HG03103 (cell line): ENCODE measurements around the gene BPIFB6.

ENCODE experiments used
- ATAC-seq: cut with Tn5 transposase; IDR thresholded peaks from one replicate; pipeline ENCODE4 v1.9.1; 2021; ENCODE audit warnings: low read depth; ENCODE audit not compliant: unreplicated experiment

BPIFB6 gene

GRCh38 chr20:33031531-33031930 is at the start of gene BPIFB6:
Gene BPIFB6 (plus strand): TSS chr20:33031648. CDS start chr20:33031648, 0 bp downstream.
- ATAC-seq = no peak

- ATAC-seq = no peak
Observed at GRCh38 chr20:32982617-32983458, 48.6 kb upstream of the BPIFB6 start.

- no peak for ATAC-seq
Observed at GRCh38 chr20:32983459-32984112, 47.9 kb upstream of the BPIFB6 start.

DNA sequence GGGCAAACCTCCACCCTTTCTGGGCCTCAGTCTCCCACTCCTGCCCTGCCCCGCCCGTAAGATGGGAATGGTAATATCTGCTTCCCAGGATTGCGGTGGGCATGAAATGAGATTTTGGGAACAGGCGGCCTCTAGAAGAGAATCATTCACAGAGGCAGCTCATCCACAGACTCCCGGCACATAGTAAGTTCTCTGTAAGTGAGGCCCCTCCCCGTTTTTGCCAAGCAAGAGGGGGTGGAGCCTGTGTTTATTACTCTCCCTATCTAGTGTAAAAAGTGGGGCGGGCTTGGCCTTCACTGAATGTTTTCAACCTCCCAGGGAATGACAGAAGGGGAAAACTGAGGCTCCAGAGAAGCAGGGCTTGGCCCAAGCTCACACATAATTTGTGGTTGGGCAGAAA is 47.3 kb upstream of the BPIFB6 start:
- no peak for ATAC-seq

- ATAC-seq = no peak
Observed at GRCh38 chr20:32984631-32985354, 46.7 kb upstream of the BPIFB6 start.

DNA sequence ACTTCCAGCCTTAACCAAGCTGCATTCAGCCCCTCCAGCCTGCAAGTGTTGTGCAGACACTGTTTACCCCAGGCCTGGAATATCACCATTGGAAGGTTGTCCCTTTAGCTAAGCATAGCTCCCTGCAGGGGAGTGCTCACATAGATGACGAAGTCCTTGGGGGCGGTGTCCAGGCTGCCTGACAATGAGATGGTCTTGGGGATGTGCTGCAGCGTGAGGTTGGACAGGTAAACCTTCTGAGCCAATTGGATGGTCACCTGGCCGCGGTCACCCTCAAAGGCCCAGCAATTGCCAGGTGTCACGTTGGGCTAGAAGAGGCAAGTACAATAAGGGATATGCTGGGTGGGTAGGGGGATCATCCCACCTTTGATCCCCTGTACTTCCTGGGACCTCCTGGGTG is 45.9 kb upstream of the BPIFB6 start:
- ATAC-seq = no peak

GRCh38 chr20:32986331-32986966 is 45.0 kb upstream of the BPIFB6 start:
- no peak for ATAC-seq

DNA sequence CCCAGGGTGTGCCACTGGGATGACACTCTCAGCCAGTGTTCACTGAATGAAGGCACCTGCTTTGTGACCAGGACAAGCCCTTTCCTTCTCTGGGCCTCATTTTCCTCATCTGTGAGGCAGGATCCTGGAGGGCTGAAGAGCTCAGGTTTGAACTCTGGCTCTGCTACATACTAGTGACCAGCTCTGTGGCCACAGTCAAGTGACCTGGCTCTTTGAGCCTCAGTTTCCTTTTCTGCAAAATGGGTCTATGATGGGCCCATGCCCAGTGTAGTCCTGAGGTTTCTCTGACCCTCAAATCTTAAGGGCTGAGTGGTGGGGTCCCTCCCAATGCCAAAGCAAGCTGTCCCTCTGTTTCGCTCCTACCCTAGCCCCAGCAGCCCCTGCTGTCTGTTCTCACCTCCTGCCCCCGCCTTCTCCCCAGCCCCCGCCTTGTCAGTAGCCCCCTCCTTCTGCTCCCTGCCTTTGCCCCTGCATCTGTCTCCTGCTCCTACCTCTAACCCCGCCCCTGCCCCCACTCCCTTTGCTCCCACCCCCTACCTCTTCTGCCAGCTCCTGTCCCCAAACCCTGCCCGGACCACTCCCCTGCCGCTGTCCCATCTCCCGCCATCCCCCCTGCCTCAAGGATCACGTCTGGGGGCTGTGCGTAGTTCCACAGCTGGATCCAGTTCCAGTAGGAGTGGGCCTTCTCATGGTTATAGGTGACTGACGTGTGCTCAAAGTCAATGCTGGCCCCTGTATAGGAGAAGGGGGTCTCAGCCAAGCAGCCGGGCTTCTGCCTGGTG is 44.2 kb upstream of the BPIFB6 start:
- ATAC-seq = no peak

GRCh38 chr20:32988008-32988407 is 43.4 kb upstream of the BPIFB6 start:
- no peak for ATAC-seq

DNA sequence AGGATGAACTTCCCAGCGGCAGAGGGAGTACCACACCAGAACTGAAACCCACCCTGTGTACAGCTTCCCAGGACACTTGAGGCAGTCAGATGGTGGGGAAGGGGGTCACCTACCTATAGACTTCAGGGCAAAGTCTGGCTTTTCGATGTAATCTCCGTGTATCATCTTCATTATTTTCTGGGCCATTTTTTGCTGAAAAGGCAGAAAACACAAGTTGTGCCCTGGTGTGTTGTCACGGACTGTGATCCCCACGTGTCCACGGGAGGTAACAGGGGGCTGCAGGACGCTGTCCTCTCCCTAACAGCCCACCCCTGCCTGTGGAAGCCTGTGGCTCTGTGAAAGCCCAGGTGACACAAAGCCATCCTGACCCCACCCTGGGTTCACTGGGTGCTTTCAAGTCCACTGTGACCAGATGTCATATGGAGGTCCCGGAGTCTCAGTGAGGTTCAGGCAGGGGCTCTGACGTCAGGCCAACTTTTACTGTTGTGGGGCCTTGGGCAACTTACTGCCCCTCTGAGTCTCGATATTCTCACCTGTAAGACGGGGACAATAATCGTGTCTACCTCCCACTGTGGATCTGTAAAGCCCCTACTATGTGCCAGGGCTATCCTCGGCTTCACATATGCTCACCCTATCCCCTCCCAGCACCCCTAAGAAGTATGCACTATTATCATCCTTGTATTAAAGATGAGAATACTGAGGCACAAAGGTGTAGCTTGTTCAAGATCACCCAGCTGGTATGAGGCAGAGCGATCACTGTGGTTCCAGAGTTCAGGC is 41.8 kb upstream of the BPIFB6 start:
- no peak for ATAC-seq

GRCh38 chr20:32990426-32990825 is 41.0 kb upstream of the BPIFB6 start:
- no peak for ATAC-seq

- no peak for ATAC-seq
Observed at GRCh38 chr20:32991383-32991782, 40.1 kb upstream of the BPIFB6 start.

GRCh38 chr20:32991792-32992641 is 39.4 kb upstream of the BPIFB6 start:
- ATAC-seq = no peak

GRCh38 chr20:32993496-32994050 is 37.9 kb upstream of the BPIFB6 start:
- no peak for ATAC-seq

DNA sequence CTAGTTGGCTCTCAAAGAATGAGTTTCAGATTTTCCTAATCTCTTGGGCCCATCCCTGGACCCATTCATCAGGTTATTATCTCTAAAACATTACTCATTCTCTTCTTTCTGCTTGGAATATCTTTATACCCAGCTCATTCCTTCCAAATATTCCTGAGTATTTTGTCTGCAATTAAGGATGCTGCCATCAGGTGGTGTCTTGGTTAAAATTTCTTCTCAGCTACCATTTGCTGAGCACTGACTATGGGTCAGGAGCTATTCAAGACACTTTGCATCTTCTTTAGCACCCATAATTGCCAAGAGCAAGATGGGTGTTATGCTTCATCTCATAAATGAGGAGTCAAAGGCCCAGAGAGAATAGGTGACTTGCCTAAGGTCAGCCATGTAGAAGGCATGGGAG is 35.6 kb upstream of the BPIFB6 start:
- no peak for ATAC-seq

GRCh38 chr20:32997431-32997830 is 34.0 kb upstream of the BPIFB6 start:
- no peak for ATAC-seq

DNA sequence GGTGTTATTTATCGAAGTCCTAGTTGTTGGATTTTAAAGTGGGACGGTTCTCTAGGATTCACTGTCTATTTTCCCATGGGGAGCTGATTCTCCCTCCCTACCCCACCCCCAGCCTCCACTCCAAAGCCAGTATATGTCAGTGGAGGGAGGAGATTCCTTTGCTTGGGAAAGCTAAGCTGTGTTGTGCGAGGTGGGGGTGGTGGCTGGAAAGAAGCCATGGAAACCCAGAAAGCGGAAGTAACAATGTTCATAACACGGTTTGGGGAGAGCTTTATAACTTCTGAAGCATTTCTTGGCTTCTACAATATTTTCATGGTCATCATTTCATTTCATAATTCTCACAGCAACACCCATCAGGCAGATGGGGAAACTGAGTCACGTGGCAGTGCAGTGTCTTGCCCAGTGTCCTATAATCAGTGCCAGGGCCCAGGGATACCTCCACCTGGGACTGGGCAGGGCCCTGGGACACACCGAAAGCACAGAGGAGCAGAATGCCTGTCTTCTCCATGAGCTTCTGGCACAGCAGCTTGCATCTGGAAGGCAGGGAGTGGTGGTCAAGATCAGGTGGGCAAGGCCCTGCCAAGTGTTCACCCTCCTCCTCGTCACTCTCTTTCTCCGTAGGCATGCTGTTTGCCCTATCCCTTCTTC is 31.7 kb upstream of the BPIFB6 start:
- ATAC-seq = no peak
